ENCODE measurements around the gene SUFU. TPM values are rescaled to one million over a fixed set of nuclear protein-coding genes. Genes with fewer than 3 reads are reported as not detected.
A peak's percentile ranks its signal among the peaks of the same experiment; 100 is the strongest.

Gene SUFU
- total and polyA plus RNA-seq, 2 donors (not counting 1 experiment from before 2014, with no cell fraction given), result 4.8 to 13.3 TPM

DNA sequence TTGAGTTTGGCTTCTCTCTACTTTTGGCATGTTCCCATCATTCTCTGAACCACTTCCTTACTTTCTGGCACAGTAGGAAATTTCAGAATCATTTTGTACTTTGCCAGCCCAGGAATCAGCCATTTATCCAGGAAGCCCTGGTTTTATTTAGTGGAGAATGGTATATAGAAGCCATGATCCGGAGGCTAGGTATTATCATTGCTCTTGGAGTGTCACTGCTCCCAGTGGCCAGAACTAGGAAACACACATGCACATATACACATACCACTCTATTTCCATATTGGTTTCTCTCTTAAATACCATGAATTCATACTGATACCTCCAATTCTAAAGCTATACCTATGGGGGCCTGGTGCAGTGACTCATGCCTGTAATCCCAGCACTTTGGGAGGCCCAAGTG, 36.3 kb downstream of the SUFU start:
- TF ChIP-seq, protein P1, sequence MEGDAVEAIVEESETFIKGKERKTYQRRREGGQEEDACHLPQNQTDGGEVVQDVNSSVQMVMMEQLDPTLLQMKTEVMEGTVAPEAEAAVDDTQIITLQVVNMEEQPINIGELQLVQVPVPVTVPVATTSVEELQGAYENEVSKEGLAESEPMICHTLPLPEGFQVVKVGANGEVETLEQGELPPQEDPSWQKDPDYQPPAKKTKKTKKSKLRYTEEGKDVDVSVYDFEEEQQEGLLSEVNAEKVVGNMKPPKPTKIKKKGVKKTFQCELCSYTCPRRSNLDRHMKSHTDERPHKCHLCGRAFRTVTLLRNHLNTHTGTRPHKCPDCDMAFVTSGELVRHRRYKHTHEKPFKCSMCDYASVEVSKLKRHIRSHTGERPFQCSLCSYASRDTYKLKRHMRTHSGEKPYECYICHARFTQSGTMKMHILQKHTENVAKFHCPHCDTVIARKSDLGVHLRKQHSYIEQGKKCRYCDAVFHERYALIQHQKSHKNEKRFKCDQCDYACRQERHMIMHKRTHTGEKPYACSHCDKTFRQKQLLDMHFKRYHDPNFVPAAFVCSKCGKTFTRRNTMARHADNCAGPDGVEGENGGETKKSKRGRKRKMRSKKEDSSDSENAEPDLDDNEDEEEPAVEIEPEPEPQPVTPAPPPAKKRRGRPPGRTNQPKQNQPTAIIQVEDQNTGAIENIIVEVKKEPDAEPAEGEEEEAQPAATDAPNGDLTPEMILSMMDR (IDR thresholded peaks at IDR 0.05), result peak; percentile 37
- TF ChIP-seq EZH2 (IDR thresholded peaks at IDR 0.05; ENCODE audit: borderline replicate concordance, insufficient read depth, low read depth, low read length, poor library complexity, severe bottlenecking), result no peak
- Histone ChIP-seq H3K27me3 (replicated peaks in 1 of 4; ENCODE audit: control extremely low read depth in 1 of 4, control insufficient read depth in 3 of 4, insufficient read depth in 4 of 4, low read length in 3 of 4) (no peaks in the 10 kb centered on the region), H3K4me3 (ENCODE audit: control extremely low read depth in 1 of 5, extremely low read depth in 1 of 5, insufficient read depth in 1 of 5, low read depth in 2 of 5, low read length in 4 of 5) (no peak overlapping the region), H3K9me3 (ENCODE audit: control extremely low read depth in 1 of 3, control insufficient read depth in 2 of 3, insufficient read depth in 1 of 3, low read length in 2 of 3) (no peaks in the 10 kb centered on the region), H3K36me3 (replicated peaks in 1 of 2; ENCODE audit: control extremely low read depth in 1 of 2, control insufficient read depth in 1 of 2, extremely low read depth in 1 of 2, insufficient read depth in 2 of 2, low read length in 1 of 2) (no peaks in the 10 kb centered on the region), H4K20me1 (ENCODE audit: control insufficient read depth, insufficient read depth, low read length, poor library complexity, severe bottlenecking) (no peaks in the 10 kb centered on the region), H3K4me1 (ENCODE audit: control insufficient read depth in 2 of 2, insufficient read depth in 2 of 2, low read length in 2 of 2) (peaks cover 5 to 8% of the 10 kb centered on the region in 2 donors), H3K79me2 (ENCODE audit: control insufficient read depth, insufficient read depth, low read length) (no peaks in the 10 kb centered on the region), H3K4me2 (replicated peaks; ENCODE audit: low read depth, low read length, poor library complexity, severe bottlenecking) (no peak overlapping the region), H2AFZ (ENCODE audit: insufficient read depth, low read depth, low read length, poor library complexity, severe bottlenecking) (no peak overlapping the region), H3K9ac (ENCODE audit: low read length) (no peak overlapping the region), H3K27ac (ENCODE audit: low read length in 2 of 2) (no peak overlapping the region)
- no peaks in the 10 kb centered on the region for H3K9me3 Mint-ChIP-seq (ENCODE audit: insufficient read depth)
- peaks cover 18% of the 10 kb centered on the region for H3K4me1 Mint-ChIP-seq
- no peaks in the 10 kb centered on the region for H3K27me3 Mint-ChIP-seq
- WGBS (ENCODE audit: insufficient coverage), result no CpG with 5 or more reads among the region's 1 CpG
- no peak overlapping the region for H3K4me3 Mint-ChIP-seq
- no peak overlapping the region for H3K27ac Mint-ChIP-seq
- CTCF ChIA-PET, result no interaction called here
- no peak for DNase-seq
- no peak for ATAC-seq (ENCODE audit: low read depth)
- POLR2A ChIA-PET, result no interaction called here
- intact Hi-C loops (cut with micrococcal nuclease), result no loop called here

DNA sequence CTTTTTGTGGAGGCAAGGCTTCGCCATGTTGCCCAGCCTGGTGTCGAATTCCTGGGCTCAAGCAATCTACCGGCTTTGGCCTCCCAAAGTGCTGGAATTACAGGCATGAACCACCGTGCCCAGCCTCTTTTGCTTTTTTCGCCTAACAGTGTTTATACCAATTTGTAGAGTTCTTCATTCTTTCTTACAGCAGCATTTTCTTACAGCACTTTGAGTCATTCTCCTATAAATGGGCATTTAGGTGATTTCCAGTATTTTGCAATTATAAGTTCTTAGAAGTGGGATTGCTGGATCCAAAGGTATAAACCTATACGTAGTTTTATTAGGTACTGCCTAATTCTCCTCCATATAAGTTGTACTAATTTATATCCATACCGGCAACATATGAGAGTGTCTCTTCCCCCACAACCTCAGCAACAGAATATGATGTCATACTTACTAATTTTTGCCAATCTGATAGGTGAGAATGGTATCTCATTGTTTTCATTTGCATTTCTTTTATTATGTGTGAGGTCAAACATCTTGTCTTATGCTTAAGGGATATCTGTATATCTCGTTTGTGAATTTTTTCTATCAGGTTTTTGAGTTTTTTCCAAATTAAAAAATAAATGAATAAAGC, 39.1 kb downstream of the SUFU start:
- intact Hi-C loops (cut with micrococcal nuclease), result no loop called here
- CTCF ChIA-PET, result no interaction called here

More for the DNA sequence above, 39.1 kb downstream of the SUFU start:
- POLR2A ChIA-PET, result no interaction called here
- Histone ChIP-seq H3K36me3 (replicated peaks in 1 of 2; ENCODE audit: control extremely low read depth in 1 of 2, control insufficient read depth in 1 of 2, extremely low read depth in 1 of 2, insufficient read depth in 2 of 2, low read length in 1 of 2) (no peaks in the 10 kb centered on the region), H3K4me2 (replicated peaks; ENCODE audit: low read depth, low read length, poor library complexity, severe bottlenecking) (no peak overlapping the region), H3K9ac (ENCODE audit: low read length) (no peak overlapping the region), H3K27ac (ENCODE audit: low read length in 2 of 2) (no peak overlapping the region), H2AFZ (ENCODE audit: insufficient read depth, low read depth, low read length, poor library complexity, severe bottlenecking) (no peak overlapping the region), H4K20me1 (ENCODE audit: control insufficient read depth, insufficient read depth, low read length, poor library complexity, severe bottlenecking) (peaks cover 6% of the 10 kb centered on the region), H3K27me3 (replicated peaks in 1 of 4; ENCODE audit: control extremely low read depth in 1 of 4, control insufficient read depth in 3 of 4, insufficient read depth in 4 of 4, low read length in 3 of 4) (no peaks in the 10 kb centered on the region), H3K79me2 (ENCODE audit: control insufficient read depth, insufficient read depth, low read length) (peaks cover 10% of the 10 kb centered on the region), H3K4me3 (ENCODE audit: control extremely low read depth in 1 of 5, extremely low read depth in 1 of 5, insufficient read depth in 1 of 5, low read depth in 2 of 5, low read length in 4 of 5) (no peak overlapping the region), H3K4me1 (ENCODE audit: control insufficient read depth in 2 of 2, insufficient read depth in 2 of 2, low read length in 2 of 2) (peaks cover 0 to under 1% of the 10 kb centered on the region in 2 donors), H3K9me3 (ENCODE audit: control extremely low read depth in 1 of 3, control insufficient read depth in 2 of 3, insufficient read depth in 1 of 3, low read length in 2 of 3) (no peaks in the 10 kb centered on the region)
- ATAC-seq (ENCODE audit: low read depth), result no peak
- peaks cover 16% of the 10 kb centered on the region for H3K4me1 Mint-ChIP-seq
- no peak overlapping the region for H3K4me3 Mint-ChIP-seq
- no peak for DNase-seq
- H3K27me3 Mint-ChIP-seq, result no peaks in the 10 kb centered on the region
- TF ChIP-seq, protein P1 (IDR thresholded peaks at IDR 0.05), result no peak
- TF ChIP-seq EZH2 (IDR thresholded peaks at IDR 0.05; ENCODE audit: borderline replicate concordance, insufficient read depth, low read depth, low read length, poor library complexity, severe bottlenecking), result no peak
- H3K27ac Mint-ChIP-seq, result no peak overlapping the region
- 100% methylated on average over 3 of the region's 8 CpGs for WGBS (ENCODE audit: insufficient coverage)
- no peaks in the 10 kb centered on the region for H3K9me3 Mint-ChIP-seq (ENCODE audit: insufficient read depth)

Data from B cell (primary cell).